AG04450 (cell line): ENCODE data around the gene FHL3. TPM values are rescaled to one million over a fixed set of nuclear protein-coding genes. Genes with fewer than 3 reads are reported as not detected.

Experiments
- CTCF ChIA-PET: fragments of 300-600, 350-600 bp; formaldehyde crosslinking; extraction: SDS; loops from one replicate; lab custom pipeline; 2022; ENCODE audit warnings: antibody characterized with exemption, inconsistent platforms; lab: Charles Lee
- POLR2A ChIA-PET: fragments of 350-600 bp; formaldehyde crosslinking; extraction: SDS; loops from one replicate; lab custom pipeline; 2021; ENCODE audit warnings: antibody characterized with exemption, inconsistent platforms; lab: Yijun Ruan, JAX
- DNase-seq: peaks from one replicate; pipeline ENCODE4 v3.0.0-alpha.2; 2011; ENCODE audit warnings: low read depth, low spot score
- H3K27ac ChIP-seq: one replicate; pipeline ENCODE4 v1.5.1; 2012; ENCODE audit warnings: low read depth, low read length, control low read depth
- H3K27me3 ChIP-seq: one replicate; pipeline ENCODE4 v1.6.0; 2012; ENCODE audit warnings: low read length; ENCODE audit not compliant: control insufficient read depth, insufficient read depth
- H3K4me3 ChIP-seq: 2 replicates; pipeline ENCODE4 v1.5.1; 2011; ENCODE audit warnings: mild to moderate bottlenecking, low read depth, low read length, control low read depth
- H3K9me3 ChIP-seq: 2 replicates; pipeline ENCODE4 v1.5.1; 2012; ENCODE audit warnings: low read length; ENCODE audit not compliant: control insufficient read depth, insufficient read depth
- CTCF ChIP-seq: IDR thresholded peaks from 2 replicates; pipeline ENCODE4 v1.5.1; 2011; ENCODE audit warnings: low read depth, low read length, control low read depth, inconsistent platforms
- polyA plus RNA-seq: library from polyadenylated mRNA; depleted of rRNA; stranded (reverse); fragments of >200 nt; gene quantifications from 2 replicates; pipeline ENCODE4 v1.2.3, GENCODE V29; 2011

The FHL3 gene
- polyA plus RNA-seq, 1 experiment, result 10.0 TPM

- TF ChIP-seq CTCF, result no peak
- ChIA-PET POLR2A (no interaction called here), CTCF (interaction anchor here (1.5 kb wide), 1 partner anchor 95 kb away, joined by 3 read pairs; the partner anchor contains the start of gene MTF1)
- no peaks in the 10 kb centered on the region for H3K9me3 ChIP-seq
- no peak overlapping the region for H3K27ac ChIP-seq
- no peak for DNase-seq
- H3K27me3 ChIP-seq, result no peaks in the 10 kb centered on the region
- no peak overlapping the region for H3K4me3 ChIP-seq
Measured at GRCh38 chr1:37954316-37954971, 50.9 kb downstream of the FHL3 start.

GRCh38 chr1:37952738-37953137 is 52.6 kb downstream of the FHL3 start:
- TF ChIP-seq CTCF, result no peak
- POLR2A ChIA-PET, result no interaction called here

GRCh38 chr1:37951783-37952624 is 53.3 kb downstream of the FHL3 start:
- ChIA-PET CTCF (interaction anchor here (0.6 kb wide), 1 partner anchor 29 kb away, joined by 3 read pairs; no protein-coding TSS in a partner anchor), POLR2A (no interaction called here)
- DNase-seq, result no peak
- Histone ChIP-seq H3K27ac (no peak overlapping the region), H3K4me3 (no peak overlapping the region), H3K27me3 (no peaks in the 10 kb centered on the region), H3K9me3 (no peaks in the 10 kb centered on the region)
- TF ChIP-seq CTCF, result no peak

More at GRCh38 chr1:37952738-37953137, 52.6 kb downstream of the FHL3 start:
- CTCF ChIA-PET, result no interaction called here
- H3K27me3 ChIP-seq, result no peaks in the 10 kb centered on the region
- H3K4me3 ChIP-seq, result no peak overlapping the region
- no peak for DNase-seq
- H3K9me3 ChIP-seq, result no peaks in the 10 kb centered on the region
- no peak overlapping the region for H3K27ac ChIP-seq

- POLR2A ChIA-PET, result no interaction called here
- no peak for TF ChIP-seq CTCF
- CTCF ChIA-PET, result interaction anchor here (0.6 kb wide), 1 partner anchor 28 kb away, joined by 3 read pairs; no protein-coding TSS in a partner anchor
- Histone ChIP-seq H3K9me3 (no peaks in the 10 kb centered on the region), H3K27ac (no peak overlapping the region), H3K4me3 (no peak overlapping the region), H3K27me3 (no peaks in the 10 kb centered on the region)
- no peak for DNase-seq
Measured at GRCh38 chr1:37951041-37951782, 54.1 kb downstream of the FHL3 start.
